Myocyte (in vitro differentiated cells): ENCODE results near the gene POU6F2. TPM values are rescaled to one million over a fixed set of nuclear protein-coding genes. Genes with fewer than 3 reads are reported as not detected.
"Not testable (repeated sequence)": the region's sequence is repeated elsewhere in the genome, so short reads cannot be mapped to it uniquely, and the experiment has no call there.

Experiments used
- DNase-seq: peaks from one replicate; pipeline ENCODE4 v3.0.0-alpha.2; 2012; ENCODE audit warnings: low read depth
- total RNA-seq: library from RNA; depleted of rRNA; stranded (reverse); fragments of >200 nt; gene quantifications from 2 replicates; pipeline ENCODE4 v1.2.3, GENCODE V29; 2014

Gene POU6F2
- total RNA-seq, 1 donor from 2014 or later, result 0.11 TPM

- DNase-seq, result no peak
These were observed 208.4 kb downstream of the POU6F2 start for GRCh38 chr7:39186131-39186530.

GRCh38 chr7:39186671-39187070 is 209.0 kb downstream of the POU6F2 start:
- DNase-seq, result no peak

GRCh38 chr7:39187130-39187529 is 209.4 kb downstream of the POU6F2 start:
- DNase-seq, result no peak

- DNase-seq, result no peak
These were observed 214.8 kb downstream of the POU6F2 start for GRCh38 chr7:39192476-39192875.

GRCh38 chr7:39194388-39194787 is 216.7 kb downstream of the POU6F2 start:
- not testable (repeated sequence) for DNase-seq

- DNase-seq, result no peak
These were observed 218.3 kb downstream of the POU6F2 start for GRCh38 chr7:39195967-39196366.

- no peak for DNase-seq
These were observed 220.1 kb downstream of the POU6F2 start for GRCh38 chr7:39197831-39198230.

- DNase-seq, result no peak
These were observed 220.8 kb downstream of the POU6F2 start for GRCh38 chr7:39198556-39198955.

GRCh38 chr7:39199006-39199405 is 221.3 kb downstream of the POU6F2 start:
- DNase-seq, result no peak

- no peak for DNase-seq
These were observed 222.2 kb downstream of the POU6F2 start for GRCh38 chr7:39199951-39200350.

GRCh38 chr7:39202041-39202440 is 224.3 kb downstream of the POU6F2 start:
- no peak for DNase-seq

GRCh38 chr7:39210362-39210761 is 232.7 kb downstream of the POU6F2 start:
- no peak for DNase-seq

- DNase-seq, result no peak
These were observed 233.9 kb downstream of the POU6F2 start for GRCh38 chr7:39211581-39211980.

GRCh38 chr7:39212876-39213275 is 235.2 kb downstream of the POU6F2 start:
- DNase-seq, result no peak

GRCh38 chr7:39217783-39218182 is 240.1 kb downstream of the POU6F2 start:
- no peak for DNase-seq

GRCh38 chr7:39219869-39220268 is 242.2 kb downstream of the POU6F2 start:
- DNase-seq, result no peak

- no peak for DNase-seq
These were observed 244.2 kb downstream of the POU6F2 start for GRCh38 chr7:39221901-39222300.

- peak; percentile 6 for DNase-seq
These were observed 251.2 kb downstream of the POU6F2 start for GRCh38 chr7:39228946-39229345.

- no peak for DNase-seq
These were observed 256.3 kb downstream of the POU6F2 start for GRCh38 chr7:39233851-39234529.

GRCh38 chr7:39238234-39238869 is 260.6 kb downstream of the POU6F2 start:
- peak; percentile 39 for DNase-seq

GRCh38 chr7:39240864-39241263 is 263.2 kb downstream of the POU6F2 start:
- DNase-seq, result peak; percentile 40

- DNase-seq, result no peak
These were observed 269.9 kb downstream of the POU6F2 start for GRCh38 chr7:39247576-39247975.

- DNase-seq, result no peak
These were observed 270.5 kb downstream of the POU6F2 start for GRCh38 chr7:39248041-39248691.
